HepG2 (cell line): ENCODE measurements around the gene SLC25A33. TPM values are rescaled to one million over a fixed set of nuclear protein-coding genes. Genes with fewer than 3 reads are reported as not detected.

Experiments used
- ETV5 ChIP-seq: IDR thresholded peaks from 2 replicates; pipeline ENCODE4 v1.6.1; 2018; ENCODE audit warnings: missing biosample characterization, missing genetic modification reagents, inconsistent platforms, borderline replicate concordance
- GABPA ChIP-seq, 2 experiments: IDR thresholded peaks; 2 replicates each; pipeline ENCODE4 v1.6.1; 2011 to 2016; ENCODE audit warnings: low read depth in 2 of 2, low read length in 1 of 2, missing biosample characterization in 1 of 2, missing genetic modification characterization in 1 of 2
- KAT8 ChIP-seq: IDR thresholded peaks from 2 replicates; pipeline ENCODE4 v1.6.1; 2016; ENCODE audit warnings: missing genetic modification reagents, missing compliant biosample characterization
- PCBP1 ChIP-seq: fragments of 200-400 bp; formaldehyde crosslinking; IDR thresholded peaks from 2 replicates; pipeline ENCODE4 v1.6.1; 2017; ENCODE audit warnings: mild to moderate bottlenecking, low read depth, low read length, borderline replicate concordance
- PHB2 ChIP-seq: fragments of 450-650 bp; IDR thresholded peaks from 2 replicates; pipeline ENCODE4 v1.6.1; 2018; ENCODE audit not compliant: partially characterized antibody
- TAF1 ChIP-seq: sonication (generic); formaldehyde crosslinking; IDR thresholded peaks from 2 replicates; pipeline ENCODE4 v1.4.0; 2020; ENCODE audit warnings: missing genetic modification reagents
- U2AF2 ChIP-seq: fragments of 200-400 bp; formaldehyde crosslinking; IDR thresholded peaks from 2 replicates; pipeline ENCODE4 v1.6.1; 2017; ENCODE audit warnings: low read depth, mild to moderate bottlenecking, low read length
- ZBTB3 ChIP-seq: sonication (generic); formaldehyde crosslinking; IDR thresholded peaks from 2 replicates; pipeline ENCODE4 v1.4.0; 2020; ENCODE audit warnings: low read depth, mild to moderate bottlenecking, moderate library complexity, missing genetic modification reagents, borderline replicate concordance
- ZFP1 ChIP-seq: IDR thresholded peaks from 2 replicates; pipeline ENCODE4 v1.6.1; 2016
- ZMAT3 ChIP-seq: sonication (generic); formaldehyde crosslinking; conservative IDR thresholded peaks from 2 replicates; pipeline ENCODE4 v1.7.0; 2021; ENCODE audit warnings: missing genetic modification reagents
- ZNF235 ChIP-seq: sonication (generic); formaldehyde crosslinking; IDR thresholded peaks from 2 replicates; pipeline ENCODE4 v1.8.1; 2023; ENCODE audit warnings: mild to moderate bottlenecking, missing genetic modification reagents, borderline replicate concordance
- ZNF292 ChIP-seq: sonication (generic); formaldehyde crosslinking; IDR thresholded peaks from 2 replicates; pipeline ENCODE4 v1.8.1; 2022; ENCODE audit warnings: mild to moderate bottlenecking, low read depth, missing genetic modification reagents, borderline replicate concordance
- ZNF670 ChIP-seq: sonication (generic); formaldehyde crosslinking; IDR thresholded peaks from 2 replicates; pipeline ENCODE4 v1.8.0; 2022; ENCODE audit warnings: mild to moderate bottlenecking, missing genetic modification reagents, borderline replicate concordance
- ZNF687 ChIP-seq: sonication (generic); formaldehyde crosslinking; IDR thresholded peaks from 2 replicates; pipeline ENCODE4 v1.5.1; 2020; ENCODE audit warnings: mild to moderate bottlenecking, missing genetic modification reagents, moderate library complexity
- ZSCAN21 ChIP-seq: sonication (generic); formaldehyde crosslinking; IDR thresholded peaks from 2 replicates; pipeline ENCODE4 v1.8.0; 2022; ENCODE audit warnings: mild to moderate bottlenecking, missing genetic modification reagents, moderate library complexity, borderline replicate concordance
- polyA plus RNA-seq, 8 experiments: library from polyadenylated mRNA; depleted of rRNA in 3 of 8; stranded (reverse) in 7 of 8; unstranded in 1 of 8; fragments of >200 nt; fragmentation: Illumina TruSeq in 4 of 8; extraction: Trizol in 4 of 8; gene quantifications; 2 replicates each; pipeline versions ENCODE4 v1.2.1 to v1.2.3, GENCODE V29; 2011 to 2016; ENCODE audit warnings: low read depth in 4 of 8, missing spikeins in 1 of 8, mixed read lengths in 1 of 8; ENCODE audit not compliant: insufficient read depth in 1 of 8
- total RNA-seq, 5 experiments: library from RNA; depleted of rRNA; stranded (reverse); fragments of >200 nt; fragmentation: Illumina TruSeq; extraction: Trizol; gene quantifications; 2 replicates each; pipeline ENCODE4 v1.2.3, GENCODE V29; 2016; ENCODE audit warnings: low read depth in 1 of 5
- TF ChIP-seq, protein P1 (sequence below): IDR thresholded peaks from 2 replicates; pipeline ENCODE4 v1.6.1; 2016; ENCODE audit warnings: low read depth
- TF ChIP-seq, protein P2 (sequence below): sonication (generic); formaldehyde crosslinking; IDR thresholded peaks from 2 replicates; pipeline ENCODE4 v1.4.0; 2020; ENCODE audit warnings: mild to moderate bottlenecking, missing genetic modification reagents

The SLC25A33 gene
- total and polyA plus RNA-seq, 2 of the 13 experiments (the other 11 are each of a cell fraction or from before 2014, with no cell fraction given): 15.4 to 50.3 TPM

GRCh38 chr1:9593492-9594465, 54.5 kb downstream of the SLC25A33 start (continued):
- TF ChIP-seq ZNF687 (CRISPR knock-in tag): peak; percentile 71
- TF ChIP-seq TAF1 (CRISPR knock-in tag): no peak
- no peak for TF ChIP-seq PCBP1
- TF ChIP-seq ZBTB3 (CRISPR knock-in tag): no peak
- TF ChIP-seq, protein P1, sequence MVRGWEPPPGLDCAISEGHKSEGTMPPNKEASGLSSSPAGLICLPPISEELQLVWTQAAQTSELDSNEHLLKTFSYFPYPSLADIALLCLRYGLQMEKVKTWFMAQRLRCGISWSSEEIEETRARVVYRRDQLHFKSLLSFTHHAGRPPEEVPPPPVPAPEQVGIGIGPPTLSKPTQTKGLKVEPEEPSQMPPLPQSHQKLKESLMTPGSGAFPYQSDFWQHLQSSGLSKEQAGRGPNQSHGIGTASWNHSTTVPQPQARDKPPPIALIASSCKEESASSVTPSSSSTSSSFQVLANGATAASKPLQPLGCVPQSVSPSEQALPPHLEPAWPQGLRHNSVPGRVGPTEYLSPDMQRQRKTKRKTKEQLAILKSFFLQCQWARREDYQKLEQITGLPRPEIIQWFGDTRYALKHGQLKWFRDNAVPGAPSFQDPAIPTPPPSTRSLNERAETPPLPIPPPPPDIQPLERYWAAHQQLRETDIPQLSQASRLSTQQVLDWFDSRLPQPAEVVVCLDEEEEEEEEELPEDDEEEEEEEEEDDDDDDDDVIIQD: no peak
- TF ChIP-seq ZNF235: 0 out of 2 replicates have a peak, but pooled peaks have one; percentile 32
- TF ChIP-seq, protein P2, sequence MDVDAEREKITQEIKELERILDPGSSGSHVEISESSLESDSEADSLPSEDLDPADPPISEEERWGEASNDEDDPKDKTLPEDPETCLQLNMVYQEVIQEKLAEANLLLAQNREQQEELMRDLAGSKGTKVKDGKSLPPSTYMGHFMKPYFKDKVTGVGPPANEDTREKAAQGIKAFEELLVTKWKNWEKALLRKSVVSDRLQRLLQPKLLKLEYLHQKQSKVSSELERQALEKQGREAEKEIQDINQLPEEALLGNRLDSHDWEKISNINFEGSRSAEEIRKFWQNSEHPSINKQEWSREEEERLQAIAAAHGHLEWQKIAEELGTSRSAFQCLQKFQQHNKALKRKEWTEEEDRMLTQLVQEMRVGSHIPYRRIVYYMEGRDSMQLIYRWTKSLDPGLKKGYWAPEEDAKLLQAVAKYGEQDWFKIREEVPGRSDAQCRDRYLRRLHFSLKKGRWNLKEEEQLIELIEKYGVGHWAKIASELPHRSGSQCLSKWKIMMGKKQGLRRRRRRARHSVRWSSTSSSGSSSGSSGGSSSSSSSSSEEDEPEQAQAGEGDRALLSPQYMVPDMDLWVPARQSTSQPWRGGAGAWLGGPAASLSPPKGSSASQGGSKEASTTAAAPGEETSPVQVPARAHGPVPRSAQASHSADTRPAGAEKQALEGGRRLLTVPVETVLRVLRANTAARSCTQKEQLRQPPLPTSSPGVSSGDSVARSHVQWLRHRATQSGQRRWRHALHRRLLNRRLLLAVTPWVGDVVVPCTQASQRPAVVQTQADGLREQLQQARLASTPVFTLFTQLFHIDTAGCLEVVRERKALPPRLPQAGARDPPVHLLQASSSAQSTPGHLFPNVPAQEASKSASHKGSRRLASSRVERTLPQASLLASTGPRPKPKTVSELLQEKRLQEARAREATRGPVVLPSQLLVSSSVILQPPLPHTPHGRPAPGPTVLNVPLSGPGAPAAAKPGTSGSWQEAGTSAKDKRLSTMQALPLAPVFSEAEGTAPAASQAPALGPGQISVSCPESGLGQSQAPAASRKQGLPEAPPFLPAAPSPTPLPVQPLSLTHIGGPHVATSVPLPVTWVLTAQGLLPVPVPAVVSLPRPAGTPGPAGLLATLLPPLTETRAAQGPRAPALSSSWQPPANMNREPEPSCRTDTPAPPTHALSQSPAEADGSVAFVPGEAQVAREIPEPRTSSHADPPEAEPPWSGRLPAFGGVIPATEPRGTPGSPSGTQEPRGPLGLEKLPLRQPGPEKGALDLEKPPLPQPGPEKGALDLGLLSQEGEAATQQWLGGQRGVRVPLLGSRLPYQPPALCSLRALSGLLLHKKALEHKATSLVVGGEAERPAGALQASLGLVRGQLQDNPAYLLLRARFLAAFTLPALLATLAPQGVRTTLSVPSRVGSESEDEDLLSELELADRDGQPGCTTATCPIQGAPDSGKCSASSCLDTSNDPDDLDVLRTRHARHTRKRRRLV (CRISPR knock-in tag): no peak
- TF ChIP-seq ZSCAN21 (CRISPR knock-in tag): no peak
- TF ChIP-seq ETV5 (CRISPR knock-in tag): peak; percentile 81
- no peak for TF ChIP-seq GABPA (IDR thresholded peaks at IDR 0.05; ENCODE audit: low read depth, low read length)
- peak; percentile 76 for TF ChIP-seq GABPA (CRISPR knock-in tag; IDR thresholded peaks at IDR 0.05; ENCODE audit: low read depth)
- no peak for TF ChIP-seq U2AF2
- no peak for TF ChIP-seq ZMAT3
- no peak for TF ChIP-seq ZFP1 (CRISPR knock-in tag)
- TF ChIP-seq KAT8: peak; percentile 36; the same call in 1 of the 2 replicates
- no peak for TF ChIP-seq ZNF670
- TF ChIP-seq ZNF292: peak; percentile 33; the same call in 1 of the 2 replicates
- no peak for TF ChIP-seq PHB2
